ENCODE measurements around the gene MRPL55.
A peak's percentile ranks its signal among the peaks of the same experiment; 100 is the strongest.
"Not testable (repeated sequence)": the region's sequence is repeated elsewhere in the genome, so short reads cannot be mapped to it uniquely, and the experiment has no call there.

Gene MRPL55

DNA sequence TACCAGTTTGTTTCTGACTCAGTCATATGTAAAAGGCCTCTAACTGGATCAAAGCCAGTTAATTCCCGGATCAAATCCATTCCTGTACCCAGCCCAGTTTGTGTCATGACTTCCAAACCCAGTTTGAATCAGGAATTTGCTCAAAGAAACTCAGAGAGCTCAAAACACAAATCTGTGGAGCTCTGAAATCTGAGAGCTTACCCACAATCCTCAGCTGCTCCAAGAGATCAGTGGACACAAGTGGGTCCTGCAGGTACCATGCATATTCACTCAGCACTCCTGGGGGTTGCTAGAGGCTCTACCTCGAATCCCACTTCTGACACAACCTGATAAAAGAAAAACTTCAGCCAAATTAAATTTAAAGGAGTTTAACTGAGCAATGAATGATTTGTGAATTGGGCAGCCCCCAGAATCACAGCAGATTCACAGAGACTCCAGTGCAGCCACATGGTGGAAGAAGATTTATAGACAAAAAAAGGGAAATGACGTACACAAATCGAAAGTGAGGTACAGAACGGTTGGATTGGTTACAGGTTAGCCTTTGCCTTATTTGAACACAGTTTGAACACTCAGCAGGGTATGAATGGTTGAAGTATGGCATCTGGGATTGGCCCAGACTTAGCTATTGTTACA lies 11.9 kb upstream of the MRPL55 start:
- no peak for DNase-seq

DNA sequence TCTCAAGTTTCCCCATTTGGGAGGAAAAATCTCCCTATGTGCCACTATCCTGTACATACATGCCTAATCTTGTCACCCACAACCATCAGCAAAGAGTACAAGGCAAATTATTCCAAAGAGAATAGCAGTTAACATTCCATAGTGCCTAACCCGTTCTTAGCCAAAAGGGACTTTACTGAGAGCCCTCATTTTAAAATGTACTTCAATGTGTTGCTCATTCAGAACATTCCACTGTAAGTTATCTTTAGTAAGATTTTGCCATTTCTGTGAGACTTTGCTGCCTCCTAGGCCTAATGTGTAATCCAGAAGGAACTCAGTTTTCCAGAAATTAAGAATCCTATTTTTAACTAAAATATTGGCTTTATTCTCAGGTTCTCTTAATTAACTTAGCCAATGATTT lies 11.3 kb upstream of the MRPL55 start:
- DNase-seq: no peak

DNA sequence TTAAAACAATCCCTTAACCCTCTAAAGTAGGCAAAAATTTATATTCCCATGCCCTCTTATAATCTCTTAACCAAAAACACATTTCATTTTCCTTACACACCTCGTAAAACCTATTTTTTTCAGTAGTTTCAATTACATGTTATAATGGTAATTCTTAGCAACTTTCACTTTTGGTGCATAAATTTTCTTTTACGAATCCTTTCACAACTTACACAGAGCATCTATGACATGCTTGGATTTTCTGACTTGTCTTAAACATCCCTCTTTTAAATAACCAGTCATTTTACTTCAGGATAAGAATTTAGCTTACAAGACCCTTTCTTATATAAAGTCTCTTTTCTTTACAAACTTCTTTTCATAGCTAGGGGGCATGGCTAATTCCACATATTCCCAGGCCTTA lies 8.9 kb upstream of the MRPL55 start:
- DNase-seq: no peak

DNA sequence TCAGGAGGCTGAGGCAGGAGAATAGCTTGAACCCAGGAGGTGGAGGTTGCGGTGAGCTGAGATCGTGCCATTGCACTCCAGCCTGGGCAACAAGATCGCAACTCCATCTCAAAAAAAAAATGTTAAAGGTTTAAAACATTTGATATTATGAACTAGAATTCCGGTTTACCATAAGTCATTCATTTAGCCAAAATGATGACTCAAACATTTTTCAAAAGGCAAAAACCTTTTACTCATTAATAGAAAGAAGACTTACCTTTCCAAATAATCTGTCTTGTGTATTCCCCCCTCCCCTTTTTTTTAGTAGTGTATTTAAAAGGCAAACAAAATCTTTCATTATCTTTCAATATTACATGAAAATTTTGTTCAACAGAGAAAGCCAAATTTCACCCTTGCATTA lies 8.2 kb upstream of the MRPL55 start:
- no peak for DNase-seq

DNA sequence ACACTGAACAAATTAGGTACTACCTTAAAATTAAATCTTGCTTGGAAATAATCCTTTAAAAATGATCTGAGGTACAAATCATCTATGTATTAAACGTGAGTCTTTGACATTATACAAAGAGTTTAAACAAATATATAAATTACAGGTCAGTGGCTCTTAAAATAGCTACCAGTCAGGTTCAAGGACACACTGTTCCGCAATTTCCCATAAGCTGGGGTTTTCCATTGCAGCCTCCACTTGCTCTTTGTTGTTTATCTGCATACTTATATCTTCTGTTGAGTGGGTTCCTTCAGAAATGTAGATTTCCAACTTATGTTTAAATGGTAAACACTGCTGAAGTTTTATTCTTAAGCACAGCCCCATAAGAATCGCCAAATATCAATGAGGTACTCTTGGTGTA lies 5.7 kb upstream of the MRPL55 start:
- DNase-seq: no peak

DNA sequence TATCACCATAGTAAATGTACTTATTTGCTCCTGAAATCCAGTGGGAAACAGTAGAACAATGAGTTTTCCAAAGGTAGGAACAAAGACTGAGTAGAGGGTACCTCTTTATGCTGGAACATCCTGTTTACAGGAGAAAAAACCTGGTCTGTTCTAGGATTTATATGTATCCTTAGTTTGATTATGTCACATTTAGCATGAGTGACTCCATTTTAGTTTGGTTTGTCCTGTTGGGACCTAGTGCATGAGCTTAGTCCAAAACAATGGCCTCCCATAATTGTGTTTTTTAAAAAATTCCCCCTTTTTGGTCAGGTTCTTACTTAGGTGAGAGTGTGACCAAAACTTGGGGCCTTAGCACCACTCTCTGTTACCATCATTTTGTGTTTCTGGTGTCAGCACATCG lies 3.5 kb upstream of the MRPL55 start:
- no peak for DNase-seq

DNA sequence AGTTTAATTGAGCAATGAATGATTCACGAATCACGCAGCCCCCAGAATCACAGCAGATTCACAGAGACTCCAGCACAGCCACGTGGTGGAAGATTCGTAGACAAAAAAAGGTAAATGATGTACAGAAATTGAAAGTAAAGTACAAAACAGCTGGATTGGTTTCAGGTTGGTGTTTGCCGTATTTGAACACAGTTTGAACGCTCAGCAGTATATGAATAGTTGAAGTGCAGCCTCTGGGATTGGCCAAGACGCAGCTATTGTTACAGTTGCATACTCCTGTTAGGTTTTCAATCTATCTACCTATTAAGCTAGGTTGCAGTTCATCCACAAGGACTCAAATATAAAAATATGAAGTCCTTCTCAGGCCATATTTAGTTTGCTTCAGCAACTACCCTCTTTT lies 3.1 kb upstream of the MRPL55 start:
- no peak for DNase-seq

DNA sequence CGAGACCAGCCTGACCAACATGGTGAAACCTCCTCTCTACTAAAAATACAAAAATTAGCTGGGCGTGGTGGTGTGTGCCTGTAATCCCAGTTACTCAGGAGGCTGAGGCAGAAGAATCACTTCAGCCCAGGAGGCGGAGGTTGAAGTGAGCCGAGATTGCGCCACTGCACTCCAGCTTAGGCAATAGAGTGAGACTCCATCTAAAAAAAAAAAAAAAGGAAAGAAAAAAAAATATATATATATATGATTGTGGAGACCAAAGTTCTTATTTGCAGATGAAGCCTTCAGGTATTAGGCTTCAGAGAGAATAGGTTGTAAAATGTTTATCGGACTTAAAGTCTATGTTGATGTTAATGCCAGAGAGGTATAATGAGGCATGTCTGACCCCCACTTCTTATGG lies 2.2 kb upstream of the MRPL55 start:
- not testable (repeated sequence) for DNase-seq

DNA sequence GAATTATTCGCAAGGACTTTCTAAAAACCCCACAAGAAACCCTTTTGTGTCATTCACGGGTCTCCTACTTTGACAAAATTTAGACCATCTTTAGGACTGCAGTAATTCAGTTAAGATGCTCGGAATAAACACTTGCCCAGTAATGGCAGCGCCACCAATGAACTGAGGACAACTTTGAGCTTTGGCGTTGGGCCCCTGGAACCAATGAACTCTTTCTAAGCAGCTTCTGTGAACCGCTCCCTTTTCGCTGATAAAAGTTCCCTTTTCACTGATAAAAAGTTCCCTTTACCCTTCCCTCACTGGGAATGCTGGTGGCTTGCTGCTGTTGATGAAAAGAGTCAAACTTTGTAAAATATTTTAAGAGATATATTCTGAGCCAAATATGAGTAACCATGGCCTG lies 1.5 kb upstream of the MRPL55 start:
- no peak for DNase-seq

DNA sequence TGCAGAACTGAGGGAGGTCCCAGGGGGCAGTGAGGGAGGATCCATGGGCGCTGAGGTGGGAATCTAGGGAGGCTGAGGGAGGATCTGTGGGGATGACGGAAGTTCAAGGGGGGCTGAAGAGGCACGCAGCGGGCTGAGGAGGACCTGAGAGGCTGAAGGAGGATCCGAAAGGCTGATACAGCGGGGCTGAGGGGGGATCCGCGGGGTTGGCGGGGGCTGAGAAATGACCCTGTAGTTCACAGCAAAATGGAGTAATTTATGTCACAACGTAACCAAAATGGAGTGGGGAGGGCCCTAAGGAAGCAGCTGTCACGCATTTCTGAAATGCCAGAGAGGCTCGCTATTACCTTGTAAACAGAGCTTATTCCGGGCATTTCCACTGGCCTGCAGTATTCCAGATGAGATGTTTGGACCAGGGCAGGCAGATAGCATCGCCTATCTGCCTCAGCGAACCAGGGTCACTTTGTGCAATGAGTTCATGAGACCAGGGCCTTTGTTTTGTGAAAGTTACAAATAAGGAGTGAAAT lies 926 bp upstream of the MRPL55 start:
- no peak for DNase-seq

DNA sequence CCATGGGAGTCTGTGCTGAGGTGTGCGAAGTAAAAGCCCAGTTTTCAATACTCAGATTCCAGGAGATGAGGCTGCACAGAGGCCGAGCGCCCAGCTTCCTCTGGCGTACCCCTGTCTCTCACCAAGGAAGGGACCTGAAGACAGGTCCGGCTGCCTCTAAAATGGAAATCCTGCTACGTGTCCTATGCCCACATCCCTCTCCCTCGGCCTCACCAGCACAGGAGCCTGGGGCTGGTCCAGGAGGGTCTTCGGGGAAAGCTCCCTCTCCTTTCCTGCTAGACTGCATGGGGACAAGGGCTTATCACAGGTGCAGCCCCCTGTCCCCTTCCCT lies 392 bp downstream of the MRPL55 start:
- no peak for DNase-seq

DNA sequence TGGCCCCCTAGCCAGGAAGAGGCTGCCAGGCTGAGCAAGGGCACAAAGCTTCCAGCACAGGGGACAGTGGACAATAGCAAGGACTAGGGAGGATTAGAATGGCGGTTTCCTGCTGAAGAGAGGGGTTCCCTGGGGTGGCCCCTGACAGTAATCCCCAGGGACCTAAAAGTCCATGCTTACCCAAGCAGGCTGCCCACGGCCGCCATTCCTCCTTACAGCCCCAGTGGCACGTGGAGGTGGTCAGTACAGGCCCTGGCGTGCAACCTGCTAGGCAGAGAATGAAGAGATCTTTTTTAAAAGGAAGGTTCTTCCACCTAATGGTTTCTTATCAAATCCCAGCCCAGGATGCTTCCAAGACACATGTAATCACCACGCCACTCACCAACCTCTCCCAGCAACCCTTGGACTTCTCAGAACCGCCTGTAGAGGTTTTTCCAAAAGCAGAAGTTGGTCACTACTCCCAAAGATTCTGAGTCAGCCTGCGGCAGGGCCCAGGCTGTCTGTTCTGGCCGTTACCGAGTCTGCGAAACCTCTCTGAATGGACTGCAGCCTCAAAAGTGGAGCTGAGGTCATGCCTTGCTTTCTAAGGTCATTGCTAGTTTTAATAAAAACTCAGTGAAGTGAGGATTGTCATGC lies 926 bp downstream of the MRPL55 start:
- no peak for DNase-seq

DNA sequence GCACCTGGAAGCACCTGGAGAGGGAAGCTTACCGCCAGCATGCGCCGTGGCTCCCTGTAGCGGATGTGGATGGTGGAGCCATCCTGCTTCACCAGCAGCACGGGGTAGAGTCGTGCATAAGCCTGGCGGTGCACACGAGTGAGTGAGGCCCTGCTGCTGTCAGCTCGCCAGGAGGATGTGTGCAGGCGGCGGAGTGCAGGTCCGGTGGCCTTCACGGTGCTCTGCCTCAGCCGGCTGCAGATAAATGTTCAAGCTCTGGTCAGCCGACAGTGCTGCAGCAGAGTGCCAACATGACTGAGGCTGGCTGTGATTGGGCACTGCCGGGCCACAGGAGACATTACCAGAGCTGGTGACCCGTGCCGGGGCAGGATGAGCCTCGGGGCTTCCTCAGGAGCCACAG lies 1.5 kb downstream of the MRPL55 start:
- DNase-seq: no peak

DNA sequence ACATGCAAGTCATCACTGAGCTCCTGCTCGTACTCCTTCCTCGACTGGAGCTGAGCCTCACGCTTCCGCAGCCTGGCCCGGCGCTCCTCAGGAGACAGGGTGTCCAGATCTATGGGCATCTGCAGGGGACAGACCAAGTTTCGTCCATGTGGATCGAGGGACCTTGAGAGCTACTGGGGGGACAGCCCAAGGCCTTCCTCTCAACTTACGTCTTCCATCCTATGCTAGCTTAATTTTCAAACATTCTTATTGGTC lies 2.4 kb downstream of the MRPL55 start:
- DNase-seq: no peak

DNA sequence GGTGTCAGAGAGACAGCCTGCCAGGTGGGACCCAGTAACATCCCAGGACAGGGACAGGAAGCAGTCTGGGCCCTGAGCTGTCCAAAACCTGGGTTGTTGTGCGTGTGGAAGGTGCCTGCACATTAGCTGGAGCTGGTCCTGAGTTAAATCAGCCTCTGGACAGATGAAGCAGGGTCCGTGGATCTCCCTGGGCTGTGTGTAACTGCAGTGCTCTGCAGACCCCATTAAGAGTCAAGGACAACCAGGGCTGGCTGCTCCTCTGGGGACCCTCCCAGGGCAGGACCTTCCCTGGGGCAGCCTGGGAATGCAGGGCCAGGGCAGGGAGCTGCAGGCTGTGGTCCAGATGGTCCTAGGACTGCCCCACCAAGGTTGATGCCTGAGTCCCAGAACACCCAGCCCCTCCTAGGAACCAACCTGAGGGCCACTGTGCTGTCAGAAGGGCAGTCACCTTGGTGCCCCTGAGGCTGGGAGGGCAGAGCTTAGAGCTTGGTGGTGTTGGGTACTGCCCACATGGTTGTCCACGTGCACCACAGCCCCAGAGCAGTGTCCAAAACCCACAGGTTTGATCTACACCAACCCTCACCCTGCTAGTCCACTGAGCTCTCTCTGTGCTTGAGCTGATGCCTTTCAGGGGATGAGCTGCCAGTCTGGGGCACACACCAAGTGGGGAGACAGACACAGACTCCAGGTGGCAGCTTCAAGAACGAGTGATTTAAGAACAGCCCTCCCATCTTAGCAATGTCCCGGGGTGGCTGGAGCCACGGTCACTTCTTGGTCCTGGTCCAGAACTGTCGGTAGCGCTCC lies 2.9 kb downstream of the MRPL55 start:
- DNase-seq: no peak

DNA sequence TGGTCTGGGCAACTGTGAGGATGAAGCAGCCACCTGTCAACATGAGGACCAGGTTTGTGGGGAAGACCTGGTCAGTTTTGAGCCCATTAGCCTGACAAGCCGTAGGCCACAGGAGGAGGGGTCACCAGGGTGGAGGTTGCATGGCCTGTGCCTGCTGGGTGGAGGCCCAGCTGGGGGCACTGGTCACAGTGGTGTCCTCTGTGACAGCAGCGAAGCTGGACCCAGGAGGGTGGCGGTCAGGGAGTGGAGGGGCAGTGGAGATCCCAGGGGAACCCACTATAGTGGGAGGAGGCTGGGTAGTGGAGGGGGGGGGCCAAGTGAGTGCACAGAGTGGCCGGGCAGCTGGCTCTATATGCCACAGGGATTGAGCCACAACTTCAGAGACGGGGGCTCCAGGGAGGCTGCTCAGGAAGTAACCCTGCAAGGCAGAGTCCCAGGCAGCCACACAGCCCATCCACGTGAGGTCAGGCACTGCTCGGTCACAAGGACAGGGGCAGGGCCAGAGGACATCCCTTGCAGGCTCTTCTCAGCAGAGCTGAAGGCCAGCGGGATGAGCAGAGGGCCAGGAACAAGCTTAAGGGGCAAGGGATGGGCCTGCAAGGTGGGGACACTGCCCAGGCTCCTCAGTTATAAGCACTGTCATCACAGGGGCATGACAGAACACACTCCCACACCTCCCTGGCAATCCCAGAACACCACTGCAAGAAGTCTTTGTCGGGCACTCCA lies 3.7 kb downstream of the MRPL55 start:
- DNase-seq: no peak

DNA sequence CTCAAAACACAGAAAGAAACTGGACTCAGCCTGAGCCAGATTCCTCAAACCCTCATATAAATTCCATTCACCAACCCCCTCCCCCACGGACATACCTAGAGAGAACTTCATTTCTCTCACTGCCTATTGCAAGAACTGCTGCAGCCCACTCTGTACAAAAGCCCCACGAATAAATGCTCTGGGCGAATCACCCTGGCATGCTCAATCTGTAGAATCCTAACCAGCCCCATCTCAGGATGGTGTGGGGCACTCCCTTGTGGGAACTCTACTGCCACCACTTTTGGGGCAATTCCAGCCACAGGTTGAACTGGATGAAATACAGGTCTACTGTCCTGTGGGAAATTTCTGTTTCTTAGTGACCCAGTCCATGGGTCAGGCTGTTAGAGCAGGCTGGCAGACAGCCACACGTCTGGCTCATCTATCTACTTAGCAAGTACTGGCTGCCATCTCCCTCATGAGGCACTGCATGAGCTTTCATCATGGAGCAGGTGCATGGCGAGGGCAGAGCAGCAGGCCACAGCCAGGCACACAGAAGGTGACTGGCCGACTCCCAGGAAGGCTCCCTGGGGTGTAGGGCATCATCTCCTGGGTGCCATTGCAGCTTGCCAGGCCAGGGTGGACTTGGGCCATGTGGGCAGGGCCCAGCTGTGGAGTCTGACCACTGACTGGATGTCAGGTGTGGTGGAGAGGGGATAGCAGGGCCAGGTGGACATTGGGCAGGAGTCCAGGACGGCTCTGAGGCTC lies 4.4 kb downstream of the MRPL55 start:
- DNase-seq: no peak

DNA sequence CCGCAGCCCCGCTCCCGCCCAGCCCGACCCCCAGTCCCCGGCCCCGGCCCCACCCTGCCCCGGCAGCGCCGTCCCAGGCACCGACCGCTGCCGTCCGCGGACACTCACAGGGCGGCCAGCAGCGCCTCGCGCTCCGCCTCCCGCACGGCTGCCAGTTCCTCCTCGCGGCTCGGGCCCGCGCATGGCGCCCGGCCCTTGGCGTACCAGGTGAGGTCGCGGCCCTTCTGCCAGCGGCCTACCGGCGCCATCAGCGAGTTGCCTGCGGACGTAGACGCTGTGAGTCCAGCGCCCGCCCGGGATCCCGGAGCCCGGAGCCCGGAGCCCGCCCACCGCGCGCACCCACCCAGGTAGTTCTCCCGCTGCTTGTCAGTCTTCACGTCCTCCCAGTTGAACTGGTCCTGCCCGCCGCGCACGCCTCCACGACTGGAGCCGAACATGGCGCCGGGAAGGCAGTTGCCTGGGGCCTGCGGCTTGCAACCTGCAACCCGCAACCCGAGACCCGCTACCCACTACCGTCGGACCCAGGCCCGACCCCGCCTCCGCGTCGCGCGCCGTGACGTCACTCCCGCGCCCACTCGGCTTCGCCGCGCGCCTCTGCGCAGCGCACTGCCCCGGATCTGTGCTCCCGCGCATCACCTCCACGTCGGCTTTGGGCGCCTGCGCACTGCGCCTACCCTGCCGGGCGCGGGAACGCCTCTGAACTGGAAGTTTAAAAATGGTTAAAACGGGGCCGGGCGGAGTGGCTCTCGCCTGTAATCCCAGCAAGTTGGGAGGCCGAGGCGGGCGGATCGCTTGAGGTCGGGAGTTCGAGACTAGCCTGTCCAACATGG lies 6.1 kb downstream of the MRPL55 start, which contains the start of gene C1orf35:
TSS of gene C1orf35 (minus strand) at position 535 of the 830 bp plus-strand sequence. CDS start at position 437, 98 bp downstream.
- peak; percentile 91 to 95 for DNase-seq

DNA sequence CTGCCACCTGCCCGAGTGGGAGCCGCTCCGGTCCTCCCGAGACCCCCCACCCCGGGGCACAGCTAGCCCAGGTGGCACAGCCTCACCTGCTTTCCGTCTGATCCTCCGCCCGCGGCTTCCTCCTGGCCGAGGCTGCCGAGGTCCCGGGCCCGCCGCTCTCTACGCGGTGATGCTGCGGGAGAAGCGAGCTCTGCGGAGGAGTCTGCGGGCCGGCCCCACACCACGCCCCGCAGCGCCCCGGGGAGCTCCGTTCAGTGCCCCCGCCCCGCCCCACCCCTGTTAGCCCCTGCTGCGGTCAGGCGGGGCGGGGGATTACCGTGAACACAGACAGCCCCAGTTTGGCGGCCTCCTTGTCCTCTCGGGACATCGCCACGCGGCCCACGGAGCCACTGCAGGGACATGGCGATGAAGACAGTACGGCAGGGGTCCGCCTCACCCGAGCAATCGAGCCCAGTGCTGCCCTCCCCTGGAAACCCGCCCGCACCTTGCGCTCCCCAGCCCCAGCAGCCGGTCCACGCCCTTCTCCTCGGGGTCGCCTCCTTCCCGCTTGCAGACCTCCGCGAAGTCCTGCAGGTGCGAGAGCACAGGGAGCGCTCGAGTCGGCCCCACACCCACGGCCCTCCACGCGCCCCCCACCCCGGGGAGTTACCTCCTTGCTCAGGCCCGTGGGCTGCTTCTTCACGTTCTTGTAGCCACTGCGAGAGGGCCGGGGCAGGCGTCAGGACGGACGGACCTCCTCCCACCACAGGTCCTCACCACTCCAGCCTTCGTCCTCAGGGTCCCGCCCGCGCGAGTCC lies 6.9 kb downstream of the MRPL55 start:
- DNase-seq: peak; percentile 49 to 54

DNA sequence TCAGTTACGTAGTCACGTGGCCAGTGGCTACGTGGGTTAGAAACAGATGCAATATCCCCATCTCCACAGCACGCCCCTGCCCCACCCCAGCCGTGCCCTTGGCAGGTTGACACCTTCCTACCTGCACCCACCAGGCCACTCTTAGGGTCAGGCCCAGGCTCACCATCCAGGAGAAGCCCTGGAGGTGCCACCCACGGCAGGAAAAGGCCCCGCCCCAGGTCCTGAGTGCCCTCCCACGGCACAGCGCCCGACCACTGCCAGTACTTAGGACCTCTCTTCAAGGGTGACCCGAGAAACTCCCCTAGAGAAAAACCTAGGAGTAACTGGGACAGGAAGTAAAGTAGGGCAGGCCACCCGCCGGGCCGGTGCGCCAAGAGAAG lies 7.5 kb downstream of the MRPL55 start:
- no peak for DNase-seq

Data from stimulated activated CD4-positive, alpha-beta T cell treated with anti-CD3 and anti-CD28 coated beads, Interleukin-4, amount 100 ng/mL, for 4 hours (primary cell).